Transverse colon (tissue), 3 donors: ENCODE data around the gene BNC1.

ENCODE experiments used
- EP300 ChIP-seq: sonication (generic); formaldehyde crosslinking; IDR thresholded peaks from one replicate; pipeline ENCODE4 v1.6.1; 2017; ENCODE audit warnings: antibody characterized with exemption, low read depth
- TF ChIP-seq, protein P1 (sequence below), 5 experiments: fragments of 200-600 bp in 3 of 5; fragments of 450-650 bp in 2 of 5; sonication (generic) in 3 of 5; IDR thresholded peaks; 1 replicate in 2 of 5; 2 replicates in 3 of 5; pipeline ENCODE4 v1.5.1; 2016 to 2017; ENCODE audit warnings: antibody characterized with exemption in 5 of 5, inconsistent platforms in 3 of 5, mild to moderate bottlenecking in 2 of 5, moderate library complexity in 1 of 5

GRCh38 chr15:83284559-83285283, at the start of gene BNC1:
- TF ChIP-seq, protein P1, sequence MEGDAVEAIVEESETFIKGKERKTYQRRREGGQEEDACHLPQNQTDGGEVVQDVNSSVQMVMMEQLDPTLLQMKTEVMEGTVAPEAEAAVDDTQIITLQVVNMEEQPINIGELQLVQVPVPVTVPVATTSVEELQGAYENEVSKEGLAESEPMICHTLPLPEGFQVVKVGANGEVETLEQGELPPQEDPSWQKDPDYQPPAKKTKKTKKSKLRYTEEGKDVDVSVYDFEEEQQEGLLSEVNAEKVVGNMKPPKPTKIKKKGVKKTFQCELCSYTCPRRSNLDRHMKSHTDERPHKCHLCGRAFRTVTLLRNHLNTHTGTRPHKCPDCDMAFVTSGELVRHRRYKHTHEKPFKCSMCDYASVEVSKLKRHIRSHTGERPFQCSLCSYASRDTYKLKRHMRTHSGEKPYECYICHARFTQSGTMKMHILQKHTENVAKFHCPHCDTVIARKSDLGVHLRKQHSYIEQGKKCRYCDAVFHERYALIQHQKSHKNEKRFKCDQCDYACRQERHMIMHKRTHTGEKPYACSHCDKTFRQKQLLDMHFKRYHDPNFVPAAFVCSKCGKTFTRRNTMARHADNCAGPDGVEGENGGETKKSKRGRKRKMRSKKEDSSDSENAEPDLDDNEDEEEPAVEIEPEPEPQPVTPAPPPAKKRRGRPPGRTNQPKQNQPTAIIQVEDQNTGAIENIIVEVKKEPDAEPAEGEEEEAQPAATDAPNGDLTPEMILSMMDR (IDR thresholded peaks at IDR 0.05), result no peak
- TF ChIP-seq EP300, result no peak
